ENCODE data around the gene RELA.

DNA sequence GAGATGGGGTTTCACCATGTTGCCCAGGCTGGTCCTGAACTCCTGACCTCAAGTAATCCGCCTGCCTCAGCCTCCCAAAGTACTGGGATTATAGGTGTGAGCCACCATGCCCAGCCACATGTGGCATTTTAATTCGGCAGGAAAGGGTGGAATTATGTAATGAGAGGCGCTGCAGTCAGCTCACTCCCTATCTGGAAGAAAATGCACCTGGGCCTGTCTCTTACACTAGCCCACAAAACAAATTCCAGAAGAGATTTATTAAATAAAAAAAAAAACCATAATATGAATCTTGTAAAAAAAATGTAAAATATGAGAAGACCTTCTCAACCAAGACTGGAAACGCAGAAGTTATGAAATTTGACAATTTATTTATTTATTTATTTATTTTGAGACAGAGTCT, 41.1 kb upstream of the RELA start:
- TF ChIP-seq, protein P1, sequence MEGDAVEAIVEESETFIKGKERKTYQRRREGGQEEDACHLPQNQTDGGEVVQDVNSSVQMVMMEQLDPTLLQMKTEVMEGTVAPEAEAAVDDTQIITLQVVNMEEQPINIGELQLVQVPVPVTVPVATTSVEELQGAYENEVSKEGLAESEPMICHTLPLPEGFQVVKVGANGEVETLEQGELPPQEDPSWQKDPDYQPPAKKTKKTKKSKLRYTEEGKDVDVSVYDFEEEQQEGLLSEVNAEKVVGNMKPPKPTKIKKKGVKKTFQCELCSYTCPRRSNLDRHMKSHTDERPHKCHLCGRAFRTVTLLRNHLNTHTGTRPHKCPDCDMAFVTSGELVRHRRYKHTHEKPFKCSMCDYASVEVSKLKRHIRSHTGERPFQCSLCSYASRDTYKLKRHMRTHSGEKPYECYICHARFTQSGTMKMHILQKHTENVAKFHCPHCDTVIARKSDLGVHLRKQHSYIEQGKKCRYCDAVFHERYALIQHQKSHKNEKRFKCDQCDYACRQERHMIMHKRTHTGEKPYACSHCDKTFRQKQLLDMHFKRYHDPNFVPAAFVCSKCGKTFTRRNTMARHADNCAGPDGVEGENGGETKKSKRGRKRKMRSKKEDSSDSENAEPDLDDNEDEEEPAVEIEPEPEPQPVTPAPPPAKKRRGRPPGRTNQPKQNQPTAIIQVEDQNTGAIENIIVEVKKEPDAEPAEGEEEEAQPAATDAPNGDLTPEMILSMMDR (conservative IDR thresholded peaks at IDR 0.05), result no peak
- TF ChIP-seq ZFX (IDR thresholded peaks at IDR 0.05), result no peak

Measured in C4-2B (cell line).